AG09319 (cell line): Measurements from ENCODE around the gene LPAR2.
"Not testable (repeated sequence)": the region's sequence is repeated elsewhere in the genome, so short reads cannot be mapped to it uniquely, and the experiment has no call there.

Experiments
- DNase-seq: peaks from one replicate; pipeline ENCODE4 v3.0.0-alpha.2; 2010; ENCODE audit warnings: low read depth; ENCODE audit errors: extremely low read depth
- CTCF ChIP-seq: IDR thresholded peaks from 2 replicates; pipeline ENCODE4 v1.5.1; 2011; ENCODE audit warnings: low read depth, mild to moderate bottlenecking, inconsistent platforms, low read length, moderate library complexity

LPAR2 gene

GRCh38 chr19:19627621-19628500 lies at the start of gene LPAR2:
Gene LPAR2, minus strand, starts transcription at chr19:19628220. Its CDS starts 945 bp downstream, at chr19:19627275.
- no peak for TF ChIP-seq CTCF
- no peak for DNase-seq

GRCh38 chr19:19677579-19677978 lies 49.6 kb upstream of the LPAR2 start:
- TF ChIP-seq CTCF: no peak
- DNase-seq: no peak

GRCh38 chr19:19674315-19674714 lies 46.3 kb upstream of the LPAR2 start:
- no peak for TF ChIP-seq CTCF

GRCh38 chr19:19672816-19673215 lies 44.8 kb upstream of the LPAR2 start:
- no peak for TF ChIP-seq CTCF
- no peak for DNase-seq

More at GRCh38 chr19:19674315-19674714, 46.3 kb upstream of the LPAR2 start:
- no peak for DNase-seq

GRCh38 chr19:19670070-19670551 lies 42.1 kb upstream of the LPAR2 start:
- no peak for TF ChIP-seq CTCF

GRCh38 chr19:19668230-19669012 lies 40.4 kb upstream of the LPAR2 start, which contains the start of gene ZNF101:
Gene ZNF101, plus strand, starts transcription at chr19:19668839. Its CDS starts 125 bp downstream, at chr19:19668964.
- no peak for TF ChIP-seq CTCF
- DNase-seq: peak; percentile 69

More at GRCh38 chr19:19670070-19670551, 42.1 kb upstream of the LPAR2 start:
- no peak for DNase-seq

- DNase-seq: not testable (repeated sequence)
Observed at GRCh38 chr19:19665420-19665948, 37.5 kb upstream of the LPAR2 start.
